Left renal cortex interstitium (tissue), 4 donors: Measurements from ENCODE around the gene ZMAT3. TPM values are rescaled to one million over a fixed set of nuclear protein-coding genes. Genes with fewer than 3 reads are reported as not detected.

Source experiments
- DNase-seq, 4 donors: peaks; one replicate each; pipeline ENCODE4 v3.0.0-alpha.2; 2013; ENCODE audit warnings: low read depth in 4 of 4, low spot score in 2 of 4, missing footprints in 1 of 4
- polyA plus RNA-seq, 4 donors: library from polyadenylated mRNA; unstranded; fragments of 120-200 nt; gene quantifications; one replicate each; pipeline ENCODE4 v1.2.1, GENCODE V29; 2013; ENCODE audit not compliant: insufficient read length in 4 of 4

The ZMAT3 gene
- polyA plus RNA-seq, 4 donors: 8.6 to 11.1 (median 8.8) TPM

- no peak for DNase-seq
These were observed 44.2 kb downstream of the ZMAT3 start for GRCh38 chr3:179027326-179027900.

GRCh38 chr3:179026636-179027035 is 45.0 kb downstream of the ZMAT3 start:
- no peak for DNase-seq

- no peak for DNase-seq
These were observed 50.3 kb downstream of the ZMAT3 start for GRCh38 chr3:179021119-179021903.

- no peak for DNase-seq
These were observed 51.5 kb downstream of the ZMAT3 start for GRCh38 chr3:179020112-179020511.

- no peak for DNase-seq
These were observed 52.8 kb downstream of the ZMAT3 start for GRCh38 chr3:179018808-179019207.

- no peak for DNase-seq
These were observed 54.5 kb downstream of the ZMAT3 start for GRCh38 chr3:179016979-179017670.

GRCh38 chr3:179015551-179016020 is 56.0 kb downstream of the ZMAT3 start:
- peak; percentile 52 to 69 (median 56) for DNase-seq

- no peak for DNase-seq
These were observed 65.9 kb downstream of the ZMAT3 start for GRCh38 chr3:179005706-179006105.

- no peak for DNase-seq
These were observed 66.4 kb downstream of the ZMAT3 start for GRCh38 chr3:179005213-179005612.

GRCh38 chr3:179000659-179001058 is 71.0 kb downstream of the ZMAT3 start:
- DNase-seq: no peak

GRCh38 chr3:179000144-179000543 is 71.5 kb downstream of the ZMAT3 start:
- DNase-seq: no peak

- DNase-seq: no peak
These were observed 75.2 kb downstream of the ZMAT3 start for GRCh38 chr3:178996399-178996798.

- no peak for DNase-seq
These were observed 81.3 kb downstream of the ZMAT3 start for GRCh38 chr3:178990293-178990692.

- no peak for DNase-seq
These were observed 81.8 kb downstream of the ZMAT3 start for GRCh38 chr3:178989821-178990220.

- DNase-seq: no peak
These were observed 83.9 kb downstream of the ZMAT3 start for GRCh38 chr3:178987745-178988144.

- no peak for DNase-seq
These were observed 85.2 kb downstream of the ZMAT3 start for GRCh38 chr3:178986456-178986855.

GRCh38 chr3:178982137-178982536 is 89.5 kb downstream of the ZMAT3 start:
- DNase-seq: no peak

GRCh38 chr3:178975320-178975719 is 96.3 kb downstream of the ZMAT3 start:
- DNase-seq: no peak

GRCh38 chr3:178971614-178972013 is 100.0 kb downstream of the ZMAT3 start:
- DNase-seq: no peak

GRCh38 chr3:178969004-178969700 is 102.5 kb downstream of the ZMAT3 start:
- no peak for DNase-seq
